K562 (cell line): ENCODE results near the gene DNAJB13. TPM values are rescaled to one million over a fixed set of nuclear protein-coding genes. Genes with fewer than 3 reads are reported as not detected.

Experiments
- ATAC-seq: fragments of 200-7000 bp; cut with Tn5 transposase; 3 replicates; pipeline ENCODE4 v1.9.1; 2020; ENCODE audit warnings: moderate library complexity
- BruUV-seq: library from RNA; stranded (reverse); fragments of 400-500 nt; replicated peaks from 2 replicates; lab custom pipeline; 2021; lab: Mats Ljungman, UMichigan
- CTCF ChIA-PET: fragments of 300-600 bp; formaldehyde crosslinking; extraction: SDS; loops from one replicate; lab custom pipeline; 2021; ENCODE audit warnings: low intra/inter-chr PET ratio; lab: Yijun Ruan, JAX
- POLR2A ChIA-PET: fragments of 300-600, 350-650 bp; sonication (Branson Sonifier 250); formaldehyde crosslinking; extraction: SDS; loops from one replicate; lab custom pipeline; 2021; ENCODE audit warnings: antibody characterized with exemption, inconsistent platforms; lab: Yijun Ruan, JAX
- DNase-seq, 4 experiments: peaks; one replicate each; pipeline versions ENCODE4 v3.0.0 to v3.0.0-alpha.2; 2011 to 2018; ENCODE audit warnings: low spot score in 3 of 4, mixed read lengths in 3 of 4; ENCODE audit errors: extremely low read depth in 1 of 4
- FAIRE-seq: peaks from 2 replicates; lab custom pipeline; 2011; peaks lifted over from hg19 to GRCh38; lab: Jason Lieb, UNC
- H2AFZ ChIP-seq: 2 replicates; pipeline ENCODE4 v1.6.0; 2011; ENCODE audit warnings: low read depth, low read length, control low read depth, inconsistent platforms
- H3K27ac ChIP-seq: fragments of 200-600 bp; 3 replicates; pipeline ENCODE4 v1.8.0; 2011; ENCODE audit warnings: low read depth, mild to moderate bottlenecking, control low read depth, inconsistent platforms, low read length, moderate library complexity, mixed read lengths; ENCODE audit errors: extremely low read depth
- H3K27me3 ChIP-seq, 2 experiments: fragments of 300-600 bp in 1 of 2; 2 replicates in 1 of 2; 3 replicates in 1 of 2; pipeline versions ENCODE4 v1.6.0 to v1.8.0; 2011; ENCODE audit warnings: inconsistent platforms in 2 of 2, low read length in 2 of 2, mild to moderate bottlenecking in 1 of 2, mixed read lengths in 1 of 2, moderate library complexity in 1 of 2; ENCODE audit not compliant: control insufficient read depth in 2 of 2, insufficient read depth in 2 of 2
- H3K36me3 ChIP-seq: fragments of 300-600 bp; 3 replicates; pipeline ENCODE4 v1.8.0; 2011; ENCODE audit warnings: mild to moderate bottlenecking, low read length, inconsistent platforms; ENCODE audit not compliant: control insufficient read depth, insufficient read depth
- H3K4me1 ChIP-seq, 2 experiments: fragments of 200-600 bp in 1 of 2; replicated peaks in 1 of 2; 2 replicates in 1 of 2; 3 replicates in 1 of 2; pipeline versions ENCODE4 v1.5.1 to v1.8.0; 2011; ENCODE audit warnings: inconsistent platforms in 2 of 2, low read length in 2 of 2, mild to moderate bottlenecking in 1 of 2, mixed read lengths in 1 of 2, moderate library complexity in 1 of 2; ENCODE audit not compliant: control insufficient read depth in 2 of 2, insufficient read depth in 2 of 2
- H3K4me2 ChIP-seq: 2 replicates; pipeline ENCODE4 v1.6.1; 2011; ENCODE audit warnings: low read length, control low read depth, inconsistent platforms, mixed read lengths; ENCODE audit not compliant: insufficient read depth
- H3K4me3 ChIP-seq: fragments of 200-600 bp; sonication (generic), shearing (Covaris generic); 2 replicates; pipeline ENCODE4 v1.5.1; 2016; ENCODE audit warnings: control low read depth, inconsistent platforms
- H3K79me2 ChIP-seq: fragments of 200-600 bp; 3 replicates; pipeline ENCODE4 v1.8.0; 2011; ENCODE audit warnings: low read length, inconsistent platforms; ENCODE audit not compliant: control insufficient read depth, insufficient read depth
- H3K9ac ChIP-seq, 2 experiments: 2 replicates each; pipeline versions ENCODE4 v1.6.0 to v1.6.1; 2011; ENCODE audit warnings: low read depth in 2 of 2, low read length in 2 of 2, control low read depth in 1 of 2, inconsistent platforms in 1 of 2, mild to moderate bottlenecking in 1 of 2, mixed read lengths in 1 of 2; ENCODE audit not compliant: insufficient read depth in 1 of 2
- H3K9me1 ChIP-seq: one replicate; pipeline ENCODE4 v1.6.0; 2011; ENCODE audit warnings: inconsistent platforms, mild to moderate bottlenecking, low read length, moderate library complexity; ENCODE audit not compliant: control insufficient read depth, insufficient read depth
- H3K9me3 ChIP-seq: replicated peaks from 2 replicates; pipeline ENCODE4 v1.5.1; 2011; ENCODE audit warnings: low read depth, low read length, inconsistent platforms; ENCODE audit not compliant: control insufficient read depth, insufficient read depth
- H4K20me1 ChIP-seq: replicated peaks from 2 replicates; pipeline ENCODE4 v1.6.1; 2011; ENCODE audit warnings: low read length, inconsistent platforms, mixed read lengths; ENCODE audit not compliant: control insufficient read depth, insufficient read depth
- BACH1 ChIP-seq: fragments of 200-800 bp; sonication (Bioruptor generic); IDR thresholded peaks from 2 replicates; pipeline ENCODE4 v1.6.1; 2016; ENCODE audit warnings: missing genetic modification characterization, missing compliant biosample characterization
- LEF1 ChIP-seq: fragments of 450-650 bp; IDR thresholded peaks from 2 replicates; pipeline ENCODE4 v1.6.1; 2016; ENCODE audit warnings: mild to moderate bottlenecking
- NBN ChIP-seq: fragments of 450-650 bp; IDR thresholded peaks from 2 replicates; pipeline ENCODE4 v1.6.1; 2016; ENCODE audit warnings: low read depth, mild to moderate bottlenecking
- STAT5B ChIP-seq: fragments of 250-450 bp; sonication (Bioruptor Pico); IDR thresholded peaks from 2 replicates; pipeline ENCODE4 v1.8.0; 2021; ENCODE audit warnings: mild to moderate bottlenecking, inconsistent platforms
- ZBTB26 ChIP-seq: fragments of 450-650 bp; formaldehyde crosslinking; IDR thresholded peaks from 2 replicates; pipeline ENCODE4 v1.4.0; 2022; ENCODE audit warnings: missing genetic modification characterization
- ZFX ChIP-seq: sonication (generic); formaldehyde crosslinking; IDR thresholded peaks from 2 replicates; pipeline ENCODE4 v1.8.0; 2022; ENCODE audit warnings: mild to moderate bottlenecking, missing genetic modification reagents, moderate library complexity
- ZKSCAN8 ChIP-seq: fragments of 200-800 bp; sonication (Bioruptor generic); IDR thresholded peaks from 2 replicates; pipeline ENCODE4 v1.6.1; 2016; ENCODE audit warnings: missing genetic modification characterization, missing compliant biosample characterization
- ZNF217 ChIP-seq: sonication (generic); formaldehyde crosslinking; IDR thresholded peaks from 2 replicates; pipeline ENCODE4 v1.8.0; 2022; ENCODE audit warnings: mild to moderate bottlenecking, missing genetic modification reagents
- ZNF431 ChIP-seq: sonication (generic); formaldehyde crosslinking; IDR thresholded peaks from 2 replicates; pipeline ENCODE4 v1.8.0; 2022; ENCODE audit warnings: mild to moderate bottlenecking, missing genetic modification reagents
- WGBS: fragments of 100-300 bp; shearing (Covaris generic); methylation state at CpG from one replicate; pipeline ENCODE4 v1.1.6; 2016; ENCODE audit warnings: low coverage, mixed read lengths; ENCODE audit not compliant: insufficient coverage; ENCODE audit errors: missing lambda C conversion rate; 5-methylcytosine and 5-hydroxymethylcytosine counted together
- in situ Hi-C: fragments of 300-500 bp; cut with MboI; formaldehyde crosslinking; loops from 4 replicates; pipeline ENCODE4 v1.15.0; 2018; ENCODE audit warnings: inconsistent platforms, mixed read lengths
- intact Hi-C: fragments of 100-400 bp; cut with micrococcal nuclease; formaldehyde crosslinking; loops from 2 replicates; pipeline ENCODE4 v1.14.2; 2022
- polyA plus RNA-seq, 8 experiments: library from polyadenylated mRNA; depleted of rRNA in 4 of 8; stranded (reverse) in 5 of 8; unstranded in 3 of 8; fragments of >200 nt; fragmentation: Nextera tagmentation in 2 of 8; fragmentation: Illumina TruSeq in 1 of 8; extraction: Ambion mirVana in 2 of 8; extraction: Trizol in 1 of 8; gene quantifications; 2 replicates each; pipeline versions ENCODE4 v1.2.1 to v1.2.3, GENCODE V29; 2011 to 2014; ENCODE audit warnings: inconsistent platforms in 1 of 8, missing spikeins in 1 of 8
- total RNA-seq, 7 experiments: library from RNA; depleted of rRNA in 6 of 7; stranded (reverse); fragments of >200 nt in 6 of 7; fragmentation: Illumina TruSeq in 2 of 7; extraction: Trizol in 2 of 7; gene quantifications; 2 replicates each; pipeline versions ENCODE4 v1.2.1 to v1.2.3, GENCODE V29; 2011 to 2021; ENCODE audit warnings: low replicate concordance in 1 of 7

The DNAJB13 gene
- total and polyA plus RNA-seq, 9 of the 15 experiments (the other 6 are each of a cell fraction or from before 2014, with no cell fraction given), result 0.14 TPM; not detected in 8

- TF ChIP-seq ZNF431 (CRISPR knock-in tag), result no peak
Measured at GRCh38 chr11:74004759-74005615, 54.2 kb downstream of the DNAJB13 start (continued).

- 88% methylated on average over 29 of the region's 29 CpGs for WGBS
- no peak overlapping the region for H3K4me3 ChIP-seq
- ATAC-seq (no peak), DNase-seq (no peak), FAIRE-seq (no peak)
- in situ Hi-C loops (no loop called here), intact Hi-C loops (no loop called here)
- no peaks in the 10 kb centered on the region for H3K79me2 ChIP-seq
- H4K20me1 ChIP-seq, result no peaks in the 10 kb centered on the region
- H3K4me1 ChIP-seq, result peaks cover 39 to 54% of the 10 kb centered on the region in 2 experiments
- H3K36me3 ChIP-seq, result no peaks in the 10 kb centered on the region
- H3K27ac ChIP-seq, result no peak overlapping the region
- no peak overlapping the region for H2AFZ ChIP-seq
- ChIA-PET CTCF (no interaction called here), POLR2A (interaction anchor here (0.8 kb wide), 1 partner anchor 205 kb away, joined by 4 read pairs; no protein-coding TSS in a partner anchor)
- TF ChIP-seq BACH1 (tag), result no peak
- no peak for TF ChIP-seq STAT5B (CRISPR knock-in tag)
- no peak for TF ChIP-seq ZKSCAN8
- TF ChIP-seq ZFX (CRISPR knock-in tag), result no peak
- no peak for TF ChIP-seq ZNF217 (CRISPR knock-in tag)
- no peak for TF ChIP-seq NBN
- no peak for TF ChIP-seq LEF1
- no peak for TF ChIP-seq ZBTB26 (CRISPR knock-in tag)
- no peaks in the 10 kb centered on the region for H3K9me3 ChIP-seq
- BruUV-seq, result no TSS peak
- no peak overlapping the region for H3K4me2 ChIP-seq
- peaks cover 5% of the 10 kb centered on the region for H3K9me1 ChIP-seq
- peak overlapping the region in 1 of 2 experiments; percentile 67; a peak in 2 of 4 replicates for H3K9ac ChIP-seq
- H3K27me3 ChIP-seq, result no peaks in the 10 kb centered on the region
Measured at GRCh38 chr11:74005721-74006517, 55.1 kb downstream of the DNAJB13 start.
